UCSD-AML1 (cell line): ENCODE measurements around the gene KRTAP9-1.
"Not testable (repeated sequence)": the region's sequence is repeated elsewhere in the genome, so short reads cannot be mapped to it uniquely, and the experiment has no call there.

Experiments
- DNase-seq: peaks from one replicate; lab custom pipeline; 2025; ENCODE audit not compliant: unreplicated experiment; lab: John Stamatoyannopoulos, UW

The KRTAP9-1 gene

GRCh38 chr17:41189837-41190318 lies at the start of gene KRTAP9-1:
Gene KRTAP9-1, plus strand, starts transcription at chr17:41189887. Its CDS starts 0 bp downstream, at chr17:41189887.
- DNase-seq = not testable (repeated sequence)

- no peak for DNase-seq
Measured at GRCh38 chr17:41140360-41141131, 49.1 kb upstream of the KRTAP9-1 start, which contains the start of gene KRTAP4-6. Gene KRTAP4-6, minus strand, starts transcription at chr17:41140544. Its CDS starts 57 bp downstream, at chr17:41140487.

DNA sequence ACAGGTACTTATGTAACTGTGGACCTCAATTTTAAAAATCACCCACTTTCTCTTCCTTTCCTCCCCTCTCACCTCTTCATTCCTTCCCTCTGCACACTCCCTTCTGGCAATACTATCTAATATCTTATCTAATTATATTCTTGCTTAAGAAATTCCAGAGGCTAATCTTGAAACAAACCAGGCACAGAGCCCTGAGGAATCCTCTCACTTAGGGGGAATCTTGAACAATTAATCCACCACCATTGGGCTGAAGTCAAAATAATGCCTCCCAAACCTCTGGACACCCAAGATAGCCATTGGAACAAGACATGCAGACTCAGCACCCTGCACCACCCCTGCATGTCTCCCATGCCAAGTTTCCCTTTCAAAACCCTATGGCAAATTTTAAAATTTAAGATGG lies 48.3 kb upstream of the KRTAP9-1 start:
- no peak for DNase-seq

GRCh38 chr17:41144846-41145245 lies 44.8 kb upstream of the KRTAP9-1 start:
- DNase-seq = no peak

GRCh38 chr17:41145261-41145660 lies 44.4 kb upstream of the KRTAP9-1 start:
- DNase-seq = no peak

- no peak for DNase-seq
Measured at GRCh38 chr17:41147531-41148204, 42.0 kb upstream of the KRTAP9-1 start.

- DNase-seq = not testable (repeated sequence)
Measured at GRCh38 chr17:41148971-41149651, 40.6 kb upstream of the KRTAP9-1 start.

- DNase-seq = no peak
Measured at GRCh38 chr17:41149652-41149985, 40.1 kb upstream of the KRTAP9-1 start, which contains the start of gene KRTAP4-5. Gene KRTAP4-5, minus strand, starts transcription at chr17:41149825. Its CDS starts 58 bp downstream, at chr17:41149767.

DNA sequence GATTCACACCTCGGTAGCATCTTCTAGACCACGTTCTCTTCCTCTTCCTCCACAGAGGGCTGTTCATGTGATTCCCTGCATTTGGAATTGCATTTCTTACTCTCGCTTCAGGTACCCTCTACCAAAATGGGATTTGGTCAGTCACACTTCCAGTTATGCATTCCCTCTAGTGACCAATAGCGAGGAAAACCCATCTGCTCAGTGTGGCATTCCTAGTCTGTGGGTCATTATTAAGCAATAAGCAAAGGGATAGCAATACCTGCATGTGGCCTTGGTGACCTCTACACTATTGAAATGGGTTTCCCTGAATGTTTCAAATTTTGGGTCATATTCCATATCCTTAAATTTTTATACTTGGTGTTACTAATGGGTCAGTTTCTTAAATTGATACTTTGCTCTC lies 39.7 kb upstream of the KRTAP9-1 start:
- no peak for DNase-seq

GRCh38 chr17:41151525-41151924 lies 38.2 kb upstream of the KRTAP9-1 start:
- DNase-seq = no peak

DNA sequence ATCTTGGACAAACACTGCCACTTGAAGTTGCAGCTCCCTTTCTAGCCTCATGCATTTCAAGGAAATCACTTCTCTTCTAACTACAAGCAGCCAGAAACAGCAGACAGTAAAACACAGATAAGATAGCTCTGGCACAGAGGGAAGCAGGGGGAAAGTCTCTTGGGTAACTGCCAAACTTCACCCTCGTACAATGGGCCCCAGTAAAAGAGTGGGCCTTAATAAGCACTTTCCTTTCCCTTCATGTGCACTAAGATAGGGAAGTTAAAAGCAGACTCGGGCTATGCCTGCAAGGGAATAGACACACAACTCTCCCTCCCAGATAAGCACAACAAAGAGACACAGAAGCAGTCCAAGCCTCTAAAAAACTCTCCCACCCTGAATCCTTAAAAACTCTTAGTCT lies 35.8 kb upstream of the KRTAP9-1 start:
- no peak for DNase-seq

GRCh38 chr17:41160190-41160589 lies 29.5 kb upstream of the KRTAP9-1 start:
- not testable (repeated sequence) for DNase-seq

DNA sequence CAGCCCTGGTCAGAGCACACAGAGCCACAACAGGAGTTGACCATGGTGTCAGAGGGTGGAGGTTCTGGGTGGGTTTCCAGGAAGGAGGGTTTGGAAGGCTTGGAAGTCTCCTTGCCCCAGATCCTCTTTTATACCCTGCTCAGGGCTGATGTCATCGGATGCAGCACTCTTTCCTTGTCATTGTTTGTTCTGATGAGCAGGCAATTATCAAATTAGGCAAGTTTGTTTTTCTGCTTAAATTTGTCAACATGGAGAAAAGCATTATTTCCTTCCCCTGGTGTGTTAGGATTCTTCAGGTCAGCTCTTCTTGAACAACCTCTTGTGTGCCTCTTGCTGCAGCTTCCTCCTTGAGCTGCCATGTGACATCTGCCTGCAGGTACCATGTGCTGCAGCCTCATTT lies 29.0 kb upstream of the KRTAP9-1 start, which contains the start of gene KRTAP4-4:
Gene KRTAP4-4, minus strand, starts transcription at position 101 of the 400 bp plus-strand sequence. Its CDS starts 57 bp downstream, at position 44.
- no peak for DNase-seq

- no peak for DNase-seq
Measured at GRCh38 chr17:41163828-41164227, 25.9 kb upstream of the KRTAP9-1 start.

DNA sequence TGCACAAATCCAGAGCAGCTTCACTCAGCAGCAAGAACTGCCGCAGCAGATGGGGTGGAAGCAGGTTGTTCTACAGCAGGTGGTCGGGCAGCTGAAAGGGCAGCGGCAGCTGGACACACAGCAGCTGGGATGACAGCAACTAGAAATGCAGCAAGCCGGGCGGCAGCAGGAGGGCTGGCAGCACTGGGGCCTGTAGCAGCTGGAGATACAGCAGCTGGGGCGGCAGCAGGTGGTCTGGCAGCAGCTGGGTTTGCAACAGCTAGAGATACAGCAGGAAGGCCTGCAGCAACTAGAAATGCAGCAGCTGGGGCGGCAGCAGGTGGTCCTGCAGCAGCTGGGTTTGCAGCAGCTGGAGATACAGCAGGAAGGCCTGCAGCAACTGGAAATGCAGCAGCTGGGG lies 22.1 kb upstream of the KRTAP9-1 start:
- no peak for DNase-seq

DNA sequence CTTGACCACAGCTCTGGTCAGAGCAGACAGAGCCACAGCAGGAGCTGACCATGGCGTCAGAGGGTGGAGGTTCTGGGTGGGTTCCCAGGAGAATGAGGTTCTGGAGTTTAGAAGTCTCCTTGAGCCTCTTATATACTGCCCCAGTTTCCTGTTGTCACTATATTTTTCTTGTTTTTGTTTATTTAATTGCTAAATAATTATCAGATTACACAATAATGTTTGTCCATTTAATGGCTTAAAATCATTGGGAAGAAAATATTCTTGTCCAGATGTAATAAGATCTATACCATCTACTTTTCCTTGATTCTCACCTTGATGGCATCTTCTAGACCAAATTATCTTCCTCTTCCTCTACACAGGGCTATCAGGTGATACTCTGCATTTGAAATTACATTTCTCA lies 21.6 kb upstream of the KRTAP9-1 start, which contains the start of gene KRTAP4-3:
Gene KRTAP4-3, minus strand, starts transcription at position 101 of the 400 bp plus-strand sequence. Its CDS starts 49 bp downstream, at position 52.
- no peak for DNase-seq

DNA sequence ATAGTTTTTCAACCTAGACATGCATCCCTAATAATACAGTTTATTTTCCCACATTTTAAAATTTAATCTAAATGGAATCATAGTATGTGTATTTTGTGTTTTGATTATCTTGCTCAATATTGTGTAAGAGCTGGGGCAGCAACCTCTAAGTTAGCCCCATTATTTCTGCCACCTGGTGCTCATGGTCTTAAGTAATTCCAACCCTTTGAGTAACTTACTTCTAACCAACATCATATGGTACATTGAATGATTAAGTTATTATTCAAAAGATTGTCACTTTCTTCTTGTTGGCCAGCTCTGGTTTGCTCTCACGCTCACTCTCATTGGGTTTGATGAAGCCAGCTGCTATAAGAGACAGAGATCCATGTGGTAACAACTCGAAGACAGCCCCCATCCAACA lies 17.8 kb upstream of the KRTAP9-1 start:
- DNase-seq = no peak

- DNase-seq = no peak
Measured at GRCh38 chr17:41176744-41177387, 12.8 kb upstream of the KRTAP9-1 start.

- no peak for DNase-seq
Measured at GRCh38 chr17:41177727-41178271, 11.9 kb upstream of the KRTAP9-1 start, which contains the start of gene KRTAP4-2. Gene KRTAP4-2, minus strand, starts transcription at chr17:41178221. Its CDS starts 57 bp downstream, at chr17:41178164.

DNA sequence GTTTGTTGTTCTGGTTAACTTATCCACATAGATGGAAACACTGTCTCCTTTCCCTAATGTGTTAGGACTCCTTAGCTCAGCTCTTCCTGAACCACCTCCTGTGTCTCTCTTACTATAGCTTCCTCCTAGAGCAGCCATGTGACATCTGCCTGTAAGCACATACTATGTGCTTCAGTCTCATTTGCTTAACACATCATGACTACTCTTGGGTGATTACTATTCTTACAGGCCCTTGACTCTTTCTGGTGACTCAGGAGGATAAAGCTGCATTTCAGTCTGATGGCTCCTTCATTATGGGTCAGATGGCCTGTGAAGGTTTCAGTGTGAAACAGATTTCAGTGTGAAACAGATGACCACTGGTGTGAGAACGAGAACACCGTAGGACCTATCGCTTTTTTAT lies 11.3 kb upstream of the KRTAP9-1 start:
- no peak for DNase-seq
